ENCODE results near the gene RBBP6.

- TF ChIP-seq YY1 (IDR thresholded peaks at IDR 0.05; ENCODE audit: insufficient read depth, insufficient read length) (no peak), ZNF274 (IDR thresholded peaks at IDR 0.05; ENCODE audit: low read depth, low read length) (no peak)
Measured at GRCh38 chr16:24490866-24491265, 48.5 kb upstream of the RBBP6 start.

Measured in NT2/D1 (cell line).